Adrenal gland (tissue), 12 donors: Measurements from ENCODE around the gene MBIP. TPM values are rescaled to one million over a fixed set of nuclear protein-coding genes. Genes with fewer than 3 reads are reported as not detected.

Source experiments
- DNase-seq, 7 donors: peaks; one replicate each; pipeline ENCODE4 v3.0.0-alpha.2; 2019 to 2020
- H3K27ac ChIP-seq, 5 donors: fragments of 200-600 bp; sonication (generic) in 4 of 5; 1 replicate in 3 of 5; 2 replicates in 2 of 5; pipeline versions ENCODE4 v1.5.1 to v1.8.0; 2016 to 2020; ENCODE audit warnings: mild to moderate bottlenecking in 1 of 5
- H3K27me3 ChIP-seq: fragments of 200-600 bp; 2 replicates; pipeline ENCODE4 v1.8.0; 2021
- H3K36me3 ChIP-seq, 2 donors: fragments of 200-600 bp; replicated peaks in 1 of 2; 1 replicate in 1 of 2; 2 replicates in 1 of 2; pipeline versions ENCODE4 v1.5.1 to v1.8.0; 2018 to 2022
- H3K4me1 ChIP-seq, 2 donors: fragments of 200-600 bp; replicated peaks in 1 of 2; 1 replicate in 1 of 2; 2 replicates in 1 of 2; pipeline versions ENCODE4 v1.5.1 to v1.8.0; 2018 to 2021
- H3K4me3 ChIP-seq, 4 donors: fragments of 200-600 bp; sonication (generic) in 3 of 4; one replicate each; pipeline ENCODE4 v1.5.1; 2016 to 2018
- H3K9me3 ChIP-seq, 3 donors: fragments of 200-600 bp; sonication (generic) in 1 of 3; replicated peaks in 1 of 3; 1 replicate in 2 of 3; 2 replicates in 1 of 3; pipeline versions ENCODE4 v1.5.1 to v1.8.0; 2016 to 2021
- CTCF ChIP-seq, 6 experiments: fragments of 450-650 bp in 4 of 6; fragments of 200-600 bp in 2 of 6; sonication (generic) in 1 of 6; IDR thresholded peaks; 1 replicate in 5 of 6; 2 replicates in 1 of 6; pipeline versions ENCODE4 v1.5.1 to v1.8.0; 2016 to 2021; ENCODE audit warnings: antibody characterized with exemption in 6 of 6, mild to moderate bottlenecking in 2 of 6, moderate library complexity in 1 of 6
- POLR2A ChIP-seq, 2 donors: fragments of 450-650 bp; IDR thresholded peaks; one replicate each; pipeline ENCODE4 v1.6.1; 2017; ENCODE audit warnings: antibody characterized with exemption in 2 of 2, mild to moderate bottlenecking in 2 of 2, moderate library complexity in 1 of 2
- WGBS, 4 donors: extraction: QIAGEN DNeasy Blood & Tissue Kit in 2 of 4; methylation state at CpG; one replicate each; pipeline versions ENCODE4 v1.1.5 to v1.1.7; 2013 to 2017; 5-methylcytosine and 5-hydroxymethylcytosine counted together
- intact Hi-C, 2 donors: fragments of 100-400 bp; cut with DNase I; formaldehyde crosslinking; loops; one replicate each; pipeline versions ENCODE4 v1.14.1 to v1.15.0; 2022 to 2023
- polyA plus RNA-seq, 3 donors: library from polyadenylated mRNA; stranded (reverse); fragments of 200-250 nt in 2 of 3; fragments of 350-450 nt in 1 of 3; fragmentation: Illumina TruSeq in 1 of 3; extraction: RNeasy Lipid Tissue Mini Kit (QIAGEN cat#74804) in 1 of 3; gene quantifications; one replicate each; pipeline ENCODE4 v1.2.3, GENCODE V29; 2013 to 2014
- total RNA-seq, 9 donors: library from RNA; depleted of rRNA in 4 of 9; stranded (reverse); fragments of >200 nt in 4 of 9; fragments of 120-200 nt in 1 of 9; fragmentation: NEBNext Ultra II Directional in 1 of 9; extraction: Animal tissue kit (Norgen Biotek cat#: 25700) in 1 of 9; gene quantifications; one replicate each; pipeline versions ENCODE4 v1.1.0 to v1.2.4, GENCODE V29; 2013 to 2023
- donor health status: healthy with polysubstance abuse.
- donor health status: Bipolar disorder and iron deficiency.
- donor health status: DM: yes; HTN: yes; CAD: no.
- donor health status: DM: no; HTN: no; CAD: no.
- donor health status: DM: no; HTN: no; CAD: no.
- donor health status: DM: yes; HTN: yes; CAD: no.

Gene MBIP
- total and polyA plus RNA-seq, 12 donors, result 10.5 to 68.3 (median 23.5) TPM

GRCh38 chr14:36319899-36320199, 588 bp downstream of the MBIP start:
- no peak for DNase-seq
- H3K36me3 ChIP-seq, result no peaks in the 10 kb centered on the region
- no peak for TF ChIP-seq POLR2A (IDR thresholded peaks at IDR 0.05)
- no peak for TF ChIP-seq CTCF (IDR thresholded peaks at IDR 0.05)
- peak overlapping the region; percentile 63 to 92 (median 87) for H3K27ac ChIP-seq
- H3K4me3 ChIP-seq, result peak overlapping the region; percentile 33 to 98 (median 93)
- 1 to 2% (median 1%) methylated on average over 9 of the region's 9 CpGs for WGBS, 4 donors
- H3K4me1 ChIP-seq, result peaks cover 11 to 43% of the 10 kb centered on the region in 2 donors
- intact Hi-C loops, result no loop called here
- no peaks in the 10 kb centered on the region for H3K9me3 ChIP-seq
- H3K27me3 ChIP-seq, result no peaks in the 10 kb centered on the region

GRCh38 chr14:36317650-36318049, 2.8 kb downstream of the MBIP start:
- DNase-seq, result no peak
- 68 to 73% (median 70%) methylated on average over 2 of the region's 2 CpGs for WGBS, 4 donors
- Histone ChIP-seq H3K27ac (no peak overlapping the region), H3K36me3 (no peaks in the 10 kb centered on the region), H3K9me3 (no peaks in the 10 kb centered on the region), H3K27me3 (no peaks in the 10 kb centered on the region), H3K4me1 (peaks cover 11 to 44% of the 10 kb centered on the region in 2 donors), H3K4me3 (no peak overlapping the region)
- intact Hi-C loops, result no loop called here
- no peak for TF ChIP-seq POLR2A (IDR thresholded peaks at IDR 0.05)
- no peak for TF ChIP-seq CTCF (IDR thresholded peaks at IDR 0.05)

GRCh38 chr14:36316131-36316530, 4.3 kb downstream of the MBIP start:
- no peak for DNase-seq
- TF ChIP-seq POLR2A (IDR thresholded peaks at IDR 0.05), result no peak
- peaks cover 0 to 6% of the 10 kb centered on the region in 2 donors for H3K36me3 ChIP-seq
- H3K27ac ChIP-seq, result no peak overlapping the region
- H3K4me3 ChIP-seq, result no peak overlapping the region
- intact Hi-C loops, result no loop called here
- H3K27me3 ChIP-seq, result no peaks in the 10 kb centered on the region
- WGBS, 4 donors, result 83 to 96% (median 90%) methylated on average over 1 of the region's 1 CpG
- H3K4me1 ChIP-seq, result peaks cover 11 to 44% of the 10 kb centered on the region in 2 donors
- H3K9me3 ChIP-seq, result no peaks in the 10 kb centered on the region

- TF ChIP-seq POLR2A (IDR thresholded peaks at IDR 0.05) (no peak), CTCF (IDR thresholded peaks at IDR 0.05) (no peak)
- H3K4me3 ChIP-seq, result no peak overlapping the region
- intact Hi-C loops, result no loop called here
- DNase-seq, result no peak
- no peaks in the 10 kb centered on the region for H3K9me3 ChIP-seq
- 76 to 84% (median 79%) methylated on average over 3 of the region's 3 CpGs for WGBS, 4 donors
- H3K27me3 ChIP-seq, result no peaks in the 10 kb centered on the region
- peaks cover 11 to 44% of the 10 kb centered on the region in 2 donors for H3K4me1 ChIP-seq
- peaks cover 0 to 14% of the 10 kb centered on the region in 2 donors for H3K36me3 ChIP-seq
- H3K27ac ChIP-seq, result no peak overlapping the region
These were observed 5.1 kb downstream of the MBIP start for GRCh38 chr14:36315159-36315853.

GRCh38 chr14:36313898-36314297, 6.5 kb downstream of the MBIP start:
- peaks cover 0 to 27% of the 10 kb centered on the region in 2 donors for H3K36me3 ChIP-seq
- H3K4me1 ChIP-seq, result peaks cover 11 to 39% of the 10 kb centered on the region in 2 donors
- no peak for DNase-seq
- intact Hi-C loops, result no loop called here
- H3K4me3 ChIP-seq, result no peak overlapping the region
- H3K27ac ChIP-seq, result no peak overlapping the region
- no peaks in the 10 kb centered on the region for H3K9me3 ChIP-seq
- H3K27me3 ChIP-seq, result no peaks in the 10 kb centered on the region
- no peak for TF ChIP-seq POLR2A (IDR thresholded peaks at IDR 0.05)
- no peak for TF ChIP-seq CTCF (IDR thresholded peaks at IDR 0.05)
- 85 to 89% (median 87%) methylated on average over 3 of the region's 3 CpGs for WGBS, 4 donors
